ENCODE results near the gene AFDN.

DNA sequence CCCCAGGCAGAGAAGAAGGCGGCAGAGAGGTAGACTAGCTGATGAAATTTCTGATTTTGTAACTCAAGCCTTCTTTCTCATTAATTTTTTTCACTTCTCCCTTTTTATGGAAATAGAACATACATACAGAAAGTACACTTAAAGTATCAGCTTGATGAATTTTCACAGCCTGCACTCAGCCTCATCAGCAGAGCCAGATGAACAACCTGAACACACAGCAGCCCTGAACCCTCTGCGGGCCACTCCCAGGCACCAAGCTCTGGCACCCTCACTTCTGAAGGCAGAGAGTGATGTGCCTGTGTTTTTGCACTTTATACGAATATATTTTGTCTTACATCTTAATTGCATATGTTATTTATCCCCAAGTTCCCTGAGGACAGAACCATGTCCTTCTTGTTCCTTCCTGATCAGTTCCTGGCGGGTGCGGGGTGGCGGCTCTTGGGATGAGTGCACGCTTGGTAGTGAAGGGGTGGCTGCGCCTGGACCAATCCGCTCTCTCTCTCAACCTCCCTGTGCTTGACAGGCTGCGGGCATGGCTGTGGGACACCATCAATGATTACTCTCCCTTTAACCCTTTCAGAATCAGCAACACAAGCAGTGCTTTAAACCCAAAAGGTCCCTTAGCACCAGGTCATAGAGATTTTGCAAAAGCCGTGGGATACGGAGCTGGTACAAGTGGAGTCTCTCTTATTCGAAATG lies 34.8 kb upstream of the AFDN start:
- TF ChIP-seq, protein P1, sequence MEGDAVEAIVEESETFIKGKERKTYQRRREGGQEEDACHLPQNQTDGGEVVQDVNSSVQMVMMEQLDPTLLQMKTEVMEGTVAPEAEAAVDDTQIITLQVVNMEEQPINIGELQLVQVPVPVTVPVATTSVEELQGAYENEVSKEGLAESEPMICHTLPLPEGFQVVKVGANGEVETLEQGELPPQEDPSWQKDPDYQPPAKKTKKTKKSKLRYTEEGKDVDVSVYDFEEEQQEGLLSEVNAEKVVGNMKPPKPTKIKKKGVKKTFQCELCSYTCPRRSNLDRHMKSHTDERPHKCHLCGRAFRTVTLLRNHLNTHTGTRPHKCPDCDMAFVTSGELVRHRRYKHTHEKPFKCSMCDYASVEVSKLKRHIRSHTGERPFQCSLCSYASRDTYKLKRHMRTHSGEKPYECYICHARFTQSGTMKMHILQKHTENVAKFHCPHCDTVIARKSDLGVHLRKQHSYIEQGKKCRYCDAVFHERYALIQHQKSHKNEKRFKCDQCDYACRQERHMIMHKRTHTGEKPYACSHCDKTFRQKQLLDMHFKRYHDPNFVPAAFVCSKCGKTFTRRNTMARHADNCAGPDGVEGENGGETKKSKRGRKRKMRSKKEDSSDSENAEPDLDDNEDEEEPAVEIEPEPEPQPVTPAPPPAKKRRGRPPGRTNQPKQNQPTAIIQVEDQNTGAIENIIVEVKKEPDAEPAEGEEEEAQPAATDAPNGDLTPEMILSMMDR (IDR thresholded peaks at IDR 0.05) = no peak
- TF ChIP-seq POLR2A (IDR thresholded peaks at IDR 0.05) (no peak), POLR2AphosphoS5 (IDR thresholded peaks at IDR 0.05) (no peak)

Measured in upper lobe of left lung (tissue), 4 donors.